Astrocyte of the spinal cord (primary cell): Measurements from ENCODE around the gene PRDM16.

ENCODE experiments used
- DNase-seq: peaks from one replicate; pipeline ENCODE4 v3.0.0; 2011; ENCODE audit warnings: low read depth, low spot score
- H3K4me3 ChIP-seq: 2 replicates; pipeline ENCODE4 v1.5.1; 2011; ENCODE audit warnings: low read depth, mild to moderate bottlenecking, low read length, moderate library complexity
- in situ Hi-C: cut with HindIII; loops from 2 replicates; pipeline ENCODE4 v1.10.0; 2017; ENCODE audit warnings: low sequenced_read_pairs
- TF ChIP-seq, protein P1 (sequence below): IDR thresholded peaks from 2 replicates; pipeline ENCODE4 v1.5.1; 2012; ENCODE audit warnings: low read depth, mild to moderate bottlenecking, low read length, inconsistent platforms

The PRDM16 gene

DNA sequence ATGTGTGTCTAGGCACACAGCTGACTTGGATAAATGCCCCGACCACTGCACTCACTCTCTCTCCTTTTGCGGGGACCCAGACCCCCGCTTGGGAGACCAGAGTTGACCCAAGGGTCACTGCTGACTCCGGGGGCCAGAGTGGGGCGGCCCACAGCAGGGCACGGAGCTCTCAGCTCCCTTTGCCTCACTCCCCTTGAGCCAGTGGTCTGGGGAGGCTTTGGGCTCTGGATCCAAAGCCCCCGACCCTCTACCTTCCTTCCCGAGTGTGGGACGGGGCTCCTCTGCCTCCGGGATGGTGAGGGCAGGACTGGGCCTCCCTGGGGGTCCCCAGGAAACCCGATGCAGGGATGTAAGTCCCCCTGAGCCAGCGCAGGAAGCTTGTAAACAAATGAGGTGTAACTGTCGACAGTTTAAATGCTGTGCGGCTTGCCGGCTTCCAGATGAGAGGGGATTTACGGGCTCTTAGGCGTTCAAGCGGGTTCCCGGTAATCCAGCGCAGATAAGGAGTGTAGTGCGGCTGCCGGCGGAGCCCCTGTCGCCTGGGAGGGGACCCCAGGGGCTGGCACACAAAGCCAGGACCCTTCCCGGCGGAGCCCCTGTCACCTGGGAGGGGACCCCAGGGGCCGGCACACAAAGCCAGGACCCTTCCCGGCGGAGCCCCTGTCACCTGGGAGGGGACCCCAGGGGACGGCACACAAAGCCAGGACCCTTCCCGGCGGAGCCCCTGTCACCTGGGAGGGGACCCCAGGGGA, 40.3 kb upstream of the PRDM16 start:
- no peak for DNase-seq
- H3K4me3 ChIP-seq: no peak overlapping the region
- in situ Hi-C loops: no loop called here
- TF ChIP-seq, protein P1, sequence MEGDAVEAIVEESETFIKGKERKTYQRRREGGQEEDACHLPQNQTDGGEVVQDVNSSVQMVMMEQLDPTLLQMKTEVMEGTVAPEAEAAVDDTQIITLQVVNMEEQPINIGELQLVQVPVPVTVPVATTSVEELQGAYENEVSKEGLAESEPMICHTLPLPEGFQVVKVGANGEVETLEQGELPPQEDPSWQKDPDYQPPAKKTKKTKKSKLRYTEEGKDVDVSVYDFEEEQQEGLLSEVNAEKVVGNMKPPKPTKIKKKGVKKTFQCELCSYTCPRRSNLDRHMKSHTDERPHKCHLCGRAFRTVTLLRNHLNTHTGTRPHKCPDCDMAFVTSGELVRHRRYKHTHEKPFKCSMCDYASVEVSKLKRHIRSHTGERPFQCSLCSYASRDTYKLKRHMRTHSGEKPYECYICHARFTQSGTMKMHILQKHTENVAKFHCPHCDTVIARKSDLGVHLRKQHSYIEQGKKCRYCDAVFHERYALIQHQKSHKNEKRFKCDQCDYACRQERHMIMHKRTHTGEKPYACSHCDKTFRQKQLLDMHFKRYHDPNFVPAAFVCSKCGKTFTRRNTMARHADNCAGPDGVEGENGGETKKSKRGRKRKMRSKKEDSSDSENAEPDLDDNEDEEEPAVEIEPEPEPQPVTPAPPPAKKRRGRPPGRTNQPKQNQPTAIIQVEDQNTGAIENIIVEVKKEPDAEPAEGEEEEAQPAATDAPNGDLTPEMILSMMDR: no peak

DNA sequence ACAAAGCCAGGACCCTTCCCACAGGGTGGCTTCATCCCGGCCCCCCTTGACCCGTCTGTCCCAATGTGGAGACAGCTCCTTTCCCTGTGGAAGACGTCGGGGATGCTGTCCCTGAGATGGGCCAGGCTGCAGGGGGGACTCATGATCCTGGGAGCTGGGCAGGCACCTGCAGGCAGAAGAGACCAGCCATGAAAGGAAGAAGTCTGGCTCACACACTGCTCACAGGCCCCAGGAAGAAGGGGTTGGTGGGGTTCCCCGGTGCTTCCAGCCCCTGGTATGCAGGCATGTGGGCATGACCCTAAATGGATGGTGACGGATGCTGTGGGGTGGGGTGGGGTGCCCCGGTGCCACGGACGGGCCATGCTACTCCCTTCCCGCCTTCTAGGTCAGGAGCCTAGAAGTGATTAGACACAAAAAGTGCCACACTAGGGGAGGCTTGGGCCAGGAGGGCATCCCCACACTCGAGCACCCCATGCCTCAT, 39.5 kb upstream of the PRDM16 start:
- no peak for DNase-seq
- TF ChIP-seq, protein P1: no peak
- in situ Hi-C loops: no loop called here
- H3K4me3 ChIP-seq: no peak overlapping the region

DNA sequence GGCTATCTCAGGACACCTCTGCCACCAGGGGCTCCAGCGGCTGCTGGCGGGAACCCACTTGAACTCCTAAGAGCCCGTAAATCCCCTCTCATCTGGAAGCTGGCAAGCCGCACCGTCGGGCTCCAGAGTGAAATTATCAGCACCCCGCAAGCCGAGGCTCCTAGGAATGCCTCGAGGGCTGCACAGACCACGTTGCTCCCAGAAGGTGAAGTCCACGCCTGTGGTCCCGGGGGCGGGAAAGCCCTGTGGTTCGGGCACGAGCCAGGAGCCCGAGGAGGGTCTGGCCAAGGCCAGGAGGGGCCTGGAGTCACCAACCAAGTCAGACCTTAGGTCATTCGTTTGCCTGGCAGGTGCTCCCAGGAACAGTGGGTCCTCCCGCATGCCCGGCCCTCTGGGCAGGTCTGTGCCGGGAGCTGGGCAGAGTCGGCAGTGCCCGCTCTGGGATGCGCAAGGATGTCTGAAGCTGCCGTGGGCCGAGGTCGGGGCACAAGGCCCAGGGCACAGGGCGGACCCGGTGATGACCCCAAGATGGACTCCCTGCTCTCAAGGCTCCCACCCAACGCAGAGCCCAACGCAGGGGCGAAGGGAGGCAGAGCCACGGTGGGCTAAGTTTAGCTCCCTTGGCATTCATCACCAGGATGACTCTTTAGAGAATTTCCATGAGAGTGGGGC, 38.9 kb upstream of the PRDM16 start:
- no peak for DNase-seq
- TF ChIP-seq, protein P1: no peak
- in situ Hi-C loops: no loop called here
- H3K4me3 ChIP-seq: no peak overlapping the region

DNA sequence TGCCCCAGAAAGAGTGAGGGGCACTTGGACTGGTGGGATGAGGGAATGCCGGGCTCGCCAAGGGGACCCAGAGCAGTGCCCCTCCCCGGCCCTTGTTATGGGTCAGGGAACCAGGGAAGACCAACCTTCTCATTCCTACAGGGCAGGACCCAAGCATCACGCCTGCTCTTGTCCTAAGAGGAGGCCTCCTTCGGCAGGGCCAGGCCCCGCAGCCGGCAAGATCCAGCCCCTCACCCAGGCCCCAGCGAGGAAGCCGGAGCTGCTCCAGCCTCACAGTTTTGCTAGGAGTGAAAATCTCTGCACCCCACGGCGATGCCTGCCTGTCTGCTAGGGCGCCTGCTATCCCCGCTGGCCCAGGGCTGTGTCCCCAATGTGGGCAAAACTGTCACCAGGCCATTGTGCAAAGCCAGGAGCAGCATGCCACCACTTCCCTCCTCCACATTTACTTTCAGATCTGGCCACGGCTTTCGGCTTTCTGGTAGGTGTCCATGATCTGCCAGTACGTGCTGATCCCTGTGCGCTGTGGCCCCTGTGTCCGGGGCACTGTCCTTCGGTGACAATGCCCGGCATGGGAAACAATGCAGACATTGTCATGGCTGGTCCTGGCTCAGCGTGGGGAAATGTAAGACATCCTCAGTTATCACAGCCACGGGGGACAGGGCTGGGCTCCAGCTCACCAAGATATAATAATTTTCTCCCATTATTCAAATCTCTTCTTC, 38.2 kb upstream of the PRDM16 start:
- TF ChIP-seq, protein P1: no peak
- in situ Hi-C loops: no loop called here
- no peak for DNase-seq
- no peak overlapping the region for H3K4me3 ChIP-seq

DNA sequence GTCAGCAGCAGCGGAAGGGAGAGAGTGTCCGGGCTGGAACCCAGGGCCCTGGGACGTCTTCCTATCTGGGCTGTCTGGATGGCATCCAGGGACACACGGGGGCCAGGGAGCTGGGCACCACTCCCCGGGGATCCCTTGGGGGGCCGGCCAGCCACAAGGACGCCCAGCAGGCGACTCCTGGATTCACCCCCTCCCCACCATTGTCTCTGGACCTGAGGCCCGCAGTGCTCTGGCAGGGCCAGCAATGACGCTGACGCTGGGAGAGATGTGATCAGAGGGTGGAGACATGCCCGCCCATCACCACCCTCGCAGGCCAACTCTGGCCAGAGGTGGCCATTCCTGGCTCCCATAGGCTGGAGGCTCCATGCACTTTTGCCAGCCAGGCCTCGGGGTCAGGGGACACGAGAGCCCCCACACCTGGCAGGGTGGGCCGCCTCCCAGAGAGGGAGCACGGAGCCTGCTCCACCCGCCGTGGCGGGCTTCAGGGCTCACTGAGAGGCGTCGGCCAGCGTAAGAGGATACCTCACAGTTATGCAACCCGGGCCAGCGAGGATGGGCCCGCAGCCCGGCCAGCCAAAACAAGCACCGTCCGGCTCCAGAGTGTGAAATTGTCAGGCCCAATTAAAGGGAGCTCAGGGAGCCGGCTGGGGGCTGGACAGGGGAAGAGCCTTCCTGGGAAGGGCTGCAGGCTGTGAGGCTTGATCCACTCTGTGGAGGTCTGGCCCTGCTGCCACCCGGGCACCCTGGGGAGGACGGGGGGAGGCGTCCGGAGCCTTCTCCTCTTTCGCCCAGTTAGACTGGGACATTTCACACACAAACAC, 37.4 kb upstream of the PRDM16 start:
- no peak overlapping the region for H3K4me3 ChIP-seq
- TF ChIP-seq, protein P1: no peak
- in situ Hi-C loops: no loop called here
- no peak for DNase-seq

DNA sequence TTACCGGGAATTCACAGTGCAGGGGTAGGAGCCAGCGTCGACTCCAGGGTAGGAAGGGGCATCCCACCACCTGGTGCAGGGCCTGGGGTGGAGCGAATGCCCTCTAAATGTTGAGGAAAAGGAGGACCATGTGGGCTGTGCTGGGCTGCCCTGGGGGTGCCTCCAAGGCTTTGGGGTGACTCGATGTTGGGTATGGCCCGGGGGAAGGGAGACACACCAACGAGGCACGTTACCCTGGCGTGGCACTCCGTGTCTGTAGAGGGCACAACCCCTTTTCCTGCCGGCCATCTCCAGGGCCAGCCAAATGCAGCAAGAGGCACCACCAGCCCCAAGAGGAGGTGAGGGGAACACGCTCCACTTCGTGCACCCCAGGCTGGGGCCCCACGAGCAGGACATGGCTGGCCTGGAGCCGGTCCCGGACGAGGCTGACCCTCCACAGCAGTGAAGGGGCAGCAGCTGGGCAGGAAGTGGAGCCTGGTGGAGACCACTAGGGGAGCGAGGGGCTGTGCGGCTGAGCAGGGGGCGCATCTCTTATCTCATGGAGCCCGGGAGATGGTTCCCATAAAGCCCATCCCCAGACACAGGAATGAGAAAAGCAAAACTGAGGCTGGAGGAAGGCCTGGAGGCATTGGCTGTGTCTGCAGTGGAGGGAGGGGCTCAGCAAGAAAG, 36.5 kb upstream of the PRDM16 start:
- TF ChIP-seq, protein P1: no peak
- no peak overlapping the region for H3K4me3 ChIP-seq
- in situ Hi-C loops: no loop called here
- no peak for DNase-seq
